ENCODE measurements around the gene CNTD1. TPM values are rescaled to one million over a fixed set of nuclear protein-coding genes. Genes with fewer than 3 reads are reported as not detected.

CNTD1 gene
- total RNA-seq, 2 experiments from 2014 or later: 0.06 TPM; not detected in 1

DNA sequence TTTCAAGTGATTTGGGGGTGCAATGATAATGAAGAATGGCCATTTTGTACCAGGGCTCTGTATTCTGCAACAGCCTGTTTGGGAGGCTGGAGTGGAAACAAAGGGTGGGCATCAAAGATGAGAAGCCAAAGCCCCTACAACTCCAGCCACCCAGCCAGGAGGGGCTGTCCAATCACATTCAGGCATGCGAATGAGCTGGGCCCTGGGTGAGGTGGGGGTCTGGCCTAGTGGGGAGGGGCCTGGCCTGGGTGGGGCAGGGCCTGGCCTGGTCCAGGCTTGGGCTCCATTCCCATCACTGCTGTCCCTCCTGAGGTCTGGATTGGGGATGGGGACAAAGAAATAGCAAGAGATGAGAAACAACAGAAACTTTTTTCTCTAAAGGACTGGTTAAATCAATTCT is 58.7 kb downstream of the CNTD1 start:
- no peak overlapping the region for H3K27ac ChIP-seq (ENCODE audit: low read depth, low read length, poor library complexity, severe bottlenecking)
- BruUV-seq (replicated peaks): no TSS peak
- no peak overlapping the region for H3K4me3 ChIP-seq (ENCODE audit: low read depth, low read length, poor library complexity, severe bottlenecking)
- CTCF ChIA-PET (ENCODE audit: unreplicated experiment): interaction anchor here (0.5 kb wide), 1 partner anchor 59 kb away, joined by 3 read pairs; the partner anchor contains the start of gene CNTD1
- no peak overlapping the region for H3K4me2 ChIP-seq (ENCODE audit: low read length)
- H2AFZ ChIP-seq (ENCODE audit: low read length): no peak overlapping the region
- intact Hi-C loops (cut with micrococcal nuclease; ENCODE audit: unreplicated experiment): no loop called here
- H3K4me1 ChIP-seq (ENCODE audit: insufficient read depth, low read length, poor library complexity, severe bottlenecking): peaks cover 14% of the 10 kb centered on the region
- no peak for DNase-seq (ENCODE audit: low spot score)
- TF ChIP-seq EZH2phosphoT487 (IDR thresholded peaks at IDR 0.05; ENCODE audit: borderline replicate concordance, low read depth, low read length) (no peak), CTCF (conservative IDR thresholded peaks at IDR 0.05; ENCODE audit: low read length) (no peak)
- POLR2A ChIA-PET: no interaction called here
- no peaks in the 10 kb centered on the region for H3K36me3 ChIP-seq (ENCODE audit: insufficient read depth, low read length)
- H4K20me1 ChIP-seq (ENCODE audit: insufficient read depth, low read length): no peaks in the 10 kb centered on the region
- no peaks in the 10 kb centered on the region for H3K9me3 ChIP-seq (ENCODE audit: low read length)
- H3K79me2 ChIP-seq (ENCODE audit: insufficient read depth, low read depth, low read length): no peaks in the 10 kb centered on the region
- H3K9me2 ChIP-seq (ENCODE audit: insufficient read depth, low read length): no peaks in the 10 kb centered on the region

Small RNA genes within 50 kb of the gene (microRNA-seq; reads per million reads assigned to microRNA genes)
- 2.3 reads per million for gene MIR6781 (ENCODE audit: borderline replicate concordance)

Small RNA genes within 50 kb of the gene (small RNA-seq; reads per million reads assigned to genes)
- gene HMGN2P15 (not detected), gene MIR6781 (not detected)

Other genes starting within 250 kb of the CNTD1 start
- gene HSD17B1, start 245.9 kb upstream of the CNTD1 start, total RNA-seq (2014; rRNA removed; shearing (Covaris generic)): 1.1 and 2.5 TPM in 2 replicates
- 2.1 and 2.2 TPM in 2 replicates for gene HSD17B1, start 245.9 kb upstream of the CNTD1 start, total RNA-seq (2022)
- gene COASY, start 236.7 kb upstream of the CNTD1 start, total RNA-seq (2014; rRNA removed; shearing (Covaris generic)): 32.6 and 42.9 TPM in 2 replicates
- gene COASY, start 236.7 kb upstream of the CNTD1 start, total RNA-seq (2022): 123 and 125 TPM in 2 replicates
- 31.6 and 33.6 TPM in 2 replicates for gene MLX, start 231.8 kb upstream of the CNTD1 start, total RNA-seq (2014; rRNA removed; shearing (Covaris generic))
- gene MLX, start 231.8 kb upstream of the CNTD1 start, total RNA-seq (2022): 51.2 and 53.5 TPM in 2 replicates
- gene PSMC3IP, start 221.1 kb upstream of the CNTD1 start, total RNA-seq (2014; rRNA removed; shearing (Covaris generic)): 27.3 and 40.5 TPM in 2 replicates
- gene PSMC3IP, start 221.1 kb upstream of the CNTD1 start, total RNA-seq (2022): 33.3 and 36.4 TPM in 2 replicates
- 33.5 and 34.1 TPM in 2 replicates for gene RETREG3, start 189.5 kb upstream of the CNTD1 start, total RNA-seq (2014; rRNA removed; shearing (Covaris generic))
- 50.5 and 54.5 TPM in 2 replicates for gene RETREG3, start 189.5 kb upstream of the CNTD1 start, total RNA-seq (2022)
- gene TUBG1, start 189.2 kb upstream of the CNTD1 start, total RNA-seq (2014; rRNA removed; shearing (Covaris generic)): 93.7 and 113 TPM in 2 replicates
- gene TUBG1, start 189.2 kb upstream of the CNTD1 start, total RNA-seq (2022): 112 and 114 TPM in 2 replicates
- gene TUBG2, start 139.6 kb upstream of the CNTD1 start, total RNA-seq (2014; rRNA removed; shearing (Covaris generic)): 5.5 and 10.4 TPM in 2 replicates
- 22.5 and 23.4 TPM in 2 replicates for gene TUBG2, start 139.6 kb upstream of the CNTD1 start, total RNA-seq (2022)
- gene PLEKHH3, start 121.9 kb upstream of the CNTD1 start, total RNA-seq (2014; rRNA removed; shearing (Covaris generic)): 17.0 and 24.4 TPM in 2 replicates
- gene PLEKHH3, start 121.9 kb upstream of the CNTD1 start, total RNA-seq (2022): 42.9 and 47.5 TPM in 2 replicates
- 0.82 and 1.0 TPM in 2 replicates for gene CCR10, start 117.0 kb upstream of the CNTD1 start, total RNA-seq (2014; rRNA removed; shearing (Covaris generic))
- gene CCR10, start 117.0 kb upstream of the CNTD1 start, total RNA-seq (2022): 2.0 and 3.3 TPM in 2 replicates
- 0.95 and 1.0 TPM in 2 replicates for gene CNTNAP1, start 116.3 kb upstream of the CNTD1 start, total RNA-seq (2014; rRNA removed; shearing (Covaris generic))
- gene CNTNAP1, start 116.3 kb upstream of the CNTD1 start, total RNA-seq (2022): 6.8 TPM in 2 replicates
- gene EZH1, start 53.8 kb upstream of the CNTD1 start, total RNA-seq (2014; rRNA removed; shearing (Covaris generic)): 56.6 and 57.1 TPM in 2 replicates
- 62.4 and 84.4 TPM in 2 replicates for gene EZH1, start 53.8 kb upstream of the CNTD1 start, total RNA-seq (2022)
- not detected in 2 replicates for gene RAMP2, start 37.6 kb upstream of the CNTD1 start, total RNA-seq (2014; rRNA removed; shearing (Covaris generic))
- not detected in 2 replicates for gene RAMP2, start 37.6 kb upstream of the CNTD1 start, total RNA-seq (2022)
- gene VPS25, start 25.4 kb upstream of the CNTD1 start, total RNA-seq (2014; rRNA removed; shearing (Covaris generic)): 70.7 and 78.4 TPM in 2 replicates
- gene VPS25, start 25.4 kb upstream of the CNTD1 start, total RNA-seq (2022): 83.9 and 84.1 TPM in 2 replicates
- 1.2 and 2.4 TPM in 2 replicates for gene WNK4, start 18.3 kb upstream of the CNTD1 start, total RNA-seq (2014; rRNA removed; shearing (Covaris generic))
- gene WNK4, start 18.3 kb upstream of the CNTD1 start, total RNA-seq (2022): 8.3 and 10.9 TPM in 2 replicates
- gene COA3, start 157 bp upstream of the CNTD1 start, total RNA-seq (2014; rRNA removed; shearing (Covaris generic)): 36.6 and 38.2 TPM in 2 replicates
- gene COA3, start 157 bp upstream of the CNTD1 start, total RNA-seq (2022): 32.1 and 34.9 TPM in 2 replicates
- 75.7 and 103 TPM in 2 replicates for gene BECN1, start 25.4 kb downstream of the CNTD1 start, total RNA-seq (2014; rRNA removed; shearing (Covaris generic))
- 73.2 and 78.8 TPM in 2 replicates for gene BECN1, start 25.4 kb downstream of the CNTD1 start, total RNA-seq (2022)
- gene PSME3, start 34.5 kb downstream of the CNTD1 start, total RNA-seq (2014; rRNA removed; shearing (Covaris generic)): 80.3 and 81.9 TPM in 2 replicates
- gene PSME3, start 34.5 kb downstream of the CNTD1 start, total RNA-seq (2022): 122 and 167 TPM in 2 replicates
- 2.0 and 3.3 TPM in 2 replicates for gene AOC2, start 45.7 kb downstream of the CNTD1 start, total RNA-seq (2014; rRNA removed; shearing (Covaris generic))
- 5.0 and 5.4 TPM in 2 replicates for gene AOC2, start 45.7 kb downstream of the CNTD1 start, total RNA-seq (2022)
- gene AOC3, start 52.3 kb downstream of the CNTD1 start, total RNA-seq (2014; rRNA removed; shearing (Covaris generic)): 0.23 and 0.73 TPM in 2 replicates
- 2.5 and 3.6 TPM in 2 replicates for gene AOC3, start 52.3 kb downstream of the CNTD1 start, total RNA-seq (2022)
- 0.85 and 1.1 TPM in 2 replicates for gene G6PC1, start 101.9 kb downstream of the CNTD1 start, total RNA-seq (2014; rRNA removed; shearing (Covaris generic))
- gene G6PC1, start 101.9 kb downstream of the CNTD1 start, total RNA-seq (2022): 1.9 and 2.6 TPM in 2 replicates
- 24.0 and 26.9 TPM in 2 replicates for gene AARSD1, start 165.6 kb downstream of the CNTD1 start, total RNA-seq (2014; rRNA removed; shearing (Covaris generic))
- gene AARSD1, start 165.6 kb downstream of the CNTD1 start, total RNA-seq (2022): 31.0 and 31.7 TPM in 2 replicates
- gene PTGES3L, start 181.2 kb downstream of the CNTD1 start, total RNA-seq (2014; rRNA removed; shearing (Covaris generic)): 0.13 TPM in 1 of 2 replicates, not detected in the other
- gene PTGES3L, start 181.2 kb downstream of the CNTD1 start, total RNA-seq (2022): 0.68 and 2.1 TPM in 2 replicates
- 11.1 and 12.1 TPM in 2 replicates for gene RUNDC1, start 181.7 kb downstream of the CNTD1 start, total RNA-seq (2014; rRNA removed; shearing (Covaris generic))
- 18.6 and 22.5 TPM in 2 replicates for gene RUNDC1, start 181.7 kb downstream of the CNTD1 start, total RNA-seq (2022)
- gene RPL27, start 199.6 kb downstream of the CNTD1 start, total RNA-seq (2014; rRNA removed; shearing (Covaris generic)): 1,550 and 2,299 TPM in 2 replicates
- gene RPL27, start 199.6 kb downstream of the CNTD1 start, total RNA-seq (2022): 1,241 and 1,313 TPM in 2 replicates
- gene IFI35, start 207.9 kb downstream of the CNTD1 start, total RNA-seq (2014; rRNA removed; shearing (Covaris generic)): 3.8 and 6.3 TPM in 2 replicates
- 8.6 and 10.6 TPM in 2 replicates for gene IFI35, start 207.9 kb downstream of the CNTD1 start, total RNA-seq (2022)
- 26.2 and 33.1 TPM in 2 replicates for gene VAT1, start 223.5 kb downstream of the CNTD1 start, total RNA-seq (2014; rRNA removed; shearing (Covaris generic))
- 51.3 and 65.3 TPM in 2 replicates for gene VAT1, start 223.5 kb downstream of the CNTD1 start, total RNA-seq (2022)
- not detected in 2 replicates for gene RND2, start 226.4 kb downstream of the CNTD1 start, total RNA-seq (2014; rRNA removed; shearing (Covaris generic))
- gene RND2, start 226.4 kb downstream of the CNTD1 start, total RNA-seq (2022): 0.30 TPM in 1 of 2 replicates, not detected in the other

Data from OCI-LY7 (cell line).